Parathyroid adenoma (tissue), 2 donors: ENCODE data around the gene C2orf68.

Experiments used
- H2AFZ ChIP-seq: fragments of 300-600 bp; sonication (generic); one replicate; pipeline ENCODE4 v1.7.0; 2017; ENCODE audit warnings: antibody characterized with exemption, mild to moderate bottlenecking
- H3K27ac ChIP-seq: fragments of 300-600 bp; sonication (generic); one replicate; pipeline ENCODE4 v1.7.0; 2017
- H3K27me3 ChIP-seq: fragments of 300-600 bp; sonication (generic); one replicate; pipeline ENCODE4 v1.7.0; 2017; ENCODE audit warnings: low read length; ENCODE audit not compliant: control insufficient read depth, insufficient read depth
- H3K36me3 ChIP-seq: fragments of 300-600 bp; sonication (generic); one replicate; pipeline ENCODE4 v1.7.0; 2017; ENCODE audit warnings: low read length; ENCODE audit not compliant: control insufficient read depth, insufficient read depth
- H3K4me1 ChIP-seq: fragments of 300-600 bp; sonication (generic); one replicate; pipeline ENCODE4 v1.7.0; 2017; ENCODE audit warnings: control low read depth
- H3K4me2 ChIP-seq: fragments of 300-600 bp; sonication (generic); one replicate; pipeline ENCODE4 v1.7.0; 2017; ENCODE audit warnings: low read length
- H3K4me3 ChIP-seq: fragments of 300-600 bp; sonication (generic); one replicate; pipeline ENCODE4 v1.7.0; 2017; ENCODE audit warnings: low read depth, low read length
- H3K79me2 ChIP-seq: fragments of 300-600 bp; sonication (generic); one replicate; pipeline ENCODE4 v1.7.0; 2017; ENCODE audit warnings: control low read depth
- H3K9ac ChIP-seq: fragments of 300-600 bp; sonication (generic); one replicate; pipeline ENCODE4 v1.7.0; 2017; ENCODE audit warnings: mild to moderate bottlenecking
- H3K9me3 ChIP-seq: fragments of 300-600 bp; sonication (generic); one replicate; pipeline ENCODE4 v1.7.0; 2017; ENCODE audit warnings: low read length; ENCODE audit not compliant: control insufficient read depth
- CTCF ChIP-seq: fragments of 300-600 bp; sonication (generic); IDR thresholded peaks from one replicate; pipeline ENCODE4 v1.7.0; 2017; ENCODE audit warnings: antibody characterized with exemption, mild to moderate bottlenecking
- donor health status: primary hyperparathyroidism.

The C2orf68 gene

DNA sequence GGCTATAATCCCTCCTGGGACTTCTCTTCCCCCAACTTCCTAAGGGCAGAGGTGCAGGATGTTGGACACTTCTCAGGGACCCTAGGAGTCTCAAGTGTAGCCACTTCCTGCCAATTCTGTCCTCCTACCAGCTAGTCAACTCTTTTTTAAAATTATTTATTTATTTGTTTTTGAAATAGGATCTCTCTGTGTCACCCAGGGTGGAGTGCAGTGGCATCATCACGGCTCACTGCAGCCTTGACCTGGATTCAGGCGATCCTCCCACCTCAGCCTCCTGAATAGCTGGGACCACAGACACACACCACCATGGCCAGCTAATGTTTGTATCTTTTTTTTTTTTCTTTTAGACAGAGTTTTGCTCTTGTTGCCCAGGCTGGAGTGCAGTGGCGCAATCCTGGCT, 44.6 kb upstream of the C2orf68 start:
- Histone ChIP-seq H3K36me3 (no peaks in the 10 kb centered on the region), H3K9ac (no peak overlapping the region), H2AFZ (no peak overlapping the region), H3K27me3 (no peaks in the 10 kb centered on the region), H3K9me3 (no peaks in the 10 kb centered on the region), H3K4me1 (no peaks in the 10 kb centered on the region), H3K4me2 (no peak overlapping the region), H3K27ac (no peak overlapping the region), H3K4me3 (no peak overlapping the region), H3K79me2 (no peaks in the 10 kb centered on the region)
- no peak for TF ChIP-seq CTCF

GRCh38 chr2:85655961-85656417, 44.1 kb upstream of the C2orf68 start:
- Histone ChIP-seq H3K27ac (no peak overlapping the region), H3K27me3 (no peaks in the 10 kb centered on the region), H3K36me3 (no peaks in the 10 kb centered on the region), H3K4me2 (no peak overlapping the region), H3K4me3 (no peak overlapping the region), H3K9me3 (no peaks in the 10 kb centered on the region), H3K9ac (no peak overlapping the region), H2AFZ (no peak overlapping the region), H3K4me1 (no peaks in the 10 kb centered on the region), H3K79me2 (no peaks in the 10 kb centered on the region)
- no peak for TF ChIP-seq CTCF

GRCh38 chr2:85653996-85654395, 42.1 kb upstream of the C2orf68 start:
- no peak overlapping the region for H2AFZ ChIP-seq
- H3K27ac ChIP-seq: no peak overlapping the region
- no peak overlapping the region for H3K4me2 ChIP-seq
- no peak for TF ChIP-seq CTCF
- H3K4me3 ChIP-seq: no peak overlapping the region
- no peaks in the 10 kb centered on the region for H3K27me3 ChIP-seq
- H3K4me1 ChIP-seq: no peaks in the 10 kb centered on the region
- no peak overlapping the region for H3K9ac ChIP-seq
- no peaks in the 10 kb centered on the region for H3K36me3 ChIP-seq
- no peaks in the 10 kb centered on the region for H3K79me2 ChIP-seq
- no peaks in the 10 kb centered on the region for H3K9me3 ChIP-seq

- Histone ChIP-seq H3K4me1 (no peaks in the 10 kb centered on the region), H3K4me3 (no peak overlapping the region), H3K27ac (no peak overlapping the region), H2AFZ (no peak overlapping the region), H3K4me2 (no peak overlapping the region), H3K9me3 (no peaks in the 10 kb centered on the region), H3K79me2 (no peaks in the 10 kb centered on the region), H3K9ac (no peak overlapping the region), H3K36me3 (no peaks in the 10 kb centered on the region), H3K27me3 (no peaks in the 10 kb centered on the region)
- no peak for TF ChIP-seq CTCF
Observed at GRCh38 chr2:85652056-85652455, 40.2 kb upstream of the C2orf68 start.

DNA sequence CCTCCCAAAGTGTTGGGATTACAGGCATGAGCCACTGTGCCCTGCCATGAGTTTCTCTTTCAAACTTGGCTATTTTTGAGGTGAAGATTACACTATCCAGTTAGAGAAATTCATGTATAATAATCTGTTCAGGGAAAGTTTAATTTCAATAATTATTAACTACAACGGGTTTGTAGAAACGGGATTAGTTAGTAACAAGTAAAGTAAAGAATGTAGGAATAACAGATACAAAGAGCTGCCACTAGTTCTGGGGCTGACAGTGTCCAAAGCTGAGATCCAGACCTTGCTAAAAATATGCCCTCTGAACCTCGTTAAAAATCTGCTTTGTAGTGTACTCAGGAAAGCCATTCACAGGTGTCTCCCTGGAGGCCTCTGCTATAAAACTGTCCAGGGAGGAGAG, 39.2 kb upstream of the C2orf68 start:
- no peak overlapping the region for H2AFZ ChIP-seq
- no peaks in the 10 kb centered on the region for H3K9me3 ChIP-seq
- no peaks in the 10 kb centered on the region for H3K79me2 ChIP-seq
- H3K4me1 ChIP-seq: no peaks in the 10 kb centered on the region
- no peak for TF ChIP-seq CTCF
- H3K9ac ChIP-seq: no peak overlapping the region
- no peak overlapping the region for H3K4me2 ChIP-seq
- no peak overlapping the region for H3K27ac ChIP-seq
- no peaks in the 10 kb centered on the region for H3K36me3 ChIP-seq
- no peak overlapping the region for H3K4me3 ChIP-seq
- no peaks in the 10 kb centered on the region for H3K27me3 ChIP-seq
